GM19238 (cell line): ENCODE data around the gene PHTF2.

Experiments used
- DNase-seq: peaks from one replicate; pipeline ENCODE4 v3.0.0; 2011; ENCODE audit warnings: low spot score; ENCODE audit not compliant: insufficient read length

The PHTF2 gene

GRCh38 chr7:77923419-77923818 is 124.8 kb downstream of the PHTF2 start:
- no peak for DNase-seq

GRCh38 chr7:77930496-77930895 is 131.9 kb downstream of the PHTF2 start:
- DNase-seq = no peak

- no peak for DNase-seq
Measured at GRCh38 chr7:77931841-77932240, 133.3 kb downstream of the PHTF2 start.

GRCh38 chr7:77933394-77933793 is 134.8 kb downstream of the PHTF2 start:
- DNase-seq = no peak

GRCh38 chr7:77935652-77936348 is 137.2 kb downstream of the PHTF2 start:
- no peak for DNase-seq

GRCh38 chr7:77940647-77941046 is 142.1 kb downstream of the PHTF2 start:
- DNase-seq = no peak

GRCh38 chr7:77942431-77942830 is 143.9 kb downstream of the PHTF2 start:
- DNase-seq = no peak

GRCh38 chr7:77944183-77945182 is 145.9 kb downstream of the PHTF2 start:
- no peak for DNase-seq

GRCh38 chr7:77950548-77950947 is 152.0 kb downstream of the PHTF2 start:
- DNase-seq = no peak

- no peak for DNase-seq
Measured at GRCh38 chr7:77954773-77955555, 156.4 kb downstream of the PHTF2 start.

- no peak for DNase-seq
Measured at GRCh38 chr7:77958436-77958835, 159.9 kb downstream of the PHTF2 start.

GRCh38 chr7:77959080-77959479 is 160.5 kb downstream of the PHTF2 start:
- no peak for DNase-seq

- DNase-seq = no peak
Measured at GRCh38 chr7:77960336-77960735, 161.8 kb downstream of the PHTF2 start.

GRCh38 chr7:77967429-77967828 is 168.9 kb downstream of the PHTF2 start:
- DNase-seq = no peak

- DNase-seq = no peak
Measured at GRCh38 chr7:77971726-77972125, 173.2 kb downstream of the PHTF2 start.

GRCh38 chr7:77975672-77976480 is 177.3 kb downstream of the PHTF2 start:
- no peak for DNase-seq

- no peak for DNase-seq
Measured at GRCh38 chr7:77979219-77979618, 180.6 kb downstream of the PHTF2 start.

- DNase-seq = no peak
Measured at GRCh38 chr7:77980087-77980713, 181.6 kb downstream of the PHTF2 start.

GRCh38 chr7:77982926-77983550 is 184.5 kb downstream of the PHTF2 start:
- DNase-seq = no peak

- no peak for DNase-seq
Measured at GRCh38 chr7:77983973-77984372, 185.4 kb downstream of the PHTF2 start.
